GM21381 (cell line): ENCODE measurements around the gene MPC2.
"Not testable (repeated sequence)": the region's sequence is repeated elsewhere in the genome, so short reads cannot be mapped to it uniquely, and the experiment has no call there.

Experiments used
- ATAC-seq: cut with Tn5 transposase; IDR thresholded peaks from one replicate; pipeline ENCODE4 v1.9.1; 2021; ENCODE audit warnings: mild to moderate bottlenecking, moderate library complexity; ENCODE audit not compliant: unreplicated experiment

Gene MPC2

DNA sequence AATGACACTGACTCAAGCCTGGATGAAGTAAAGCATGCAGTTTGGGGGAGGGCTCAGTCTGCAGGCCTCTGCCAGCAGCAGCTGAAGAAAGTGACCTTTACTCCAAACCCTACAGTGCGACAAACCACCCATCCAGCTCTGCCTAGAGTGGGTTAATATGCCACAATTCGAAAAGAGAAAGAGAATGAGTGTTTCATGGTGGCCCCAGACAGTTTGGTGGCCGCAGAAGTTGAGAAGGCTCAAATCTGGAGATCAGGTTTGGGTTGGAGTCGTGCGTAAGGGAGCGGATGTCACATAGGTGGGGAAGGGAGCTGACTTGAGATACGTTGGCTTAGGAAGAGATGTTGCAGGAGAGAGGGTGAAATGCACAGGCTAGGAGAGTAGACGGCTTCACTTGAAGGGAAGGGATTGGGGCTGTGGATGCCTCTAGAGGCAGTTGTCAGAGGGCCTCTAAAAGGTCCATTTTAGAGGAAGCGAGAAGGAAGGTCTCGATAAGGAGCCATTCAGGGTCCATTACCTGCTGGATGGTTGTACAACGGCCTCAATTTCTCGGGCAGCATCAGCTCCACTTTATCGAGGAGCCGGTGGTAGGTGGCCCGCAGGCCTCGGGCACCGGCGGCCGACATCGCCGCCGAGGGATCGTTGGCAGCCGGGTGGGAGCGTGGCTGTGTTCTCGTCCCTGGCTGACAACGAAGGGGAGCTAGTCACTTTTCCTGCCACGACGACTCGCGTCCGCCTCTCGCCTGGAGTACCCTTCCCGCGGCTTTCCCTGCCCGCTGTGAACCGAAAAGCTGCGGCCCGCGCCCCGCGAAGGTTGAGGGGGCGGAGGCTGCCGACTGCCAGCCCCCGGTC, 1.4 kb downstream of the MPC2 start:
- peak; percentile 5 for ATAC-seq

DNA sequence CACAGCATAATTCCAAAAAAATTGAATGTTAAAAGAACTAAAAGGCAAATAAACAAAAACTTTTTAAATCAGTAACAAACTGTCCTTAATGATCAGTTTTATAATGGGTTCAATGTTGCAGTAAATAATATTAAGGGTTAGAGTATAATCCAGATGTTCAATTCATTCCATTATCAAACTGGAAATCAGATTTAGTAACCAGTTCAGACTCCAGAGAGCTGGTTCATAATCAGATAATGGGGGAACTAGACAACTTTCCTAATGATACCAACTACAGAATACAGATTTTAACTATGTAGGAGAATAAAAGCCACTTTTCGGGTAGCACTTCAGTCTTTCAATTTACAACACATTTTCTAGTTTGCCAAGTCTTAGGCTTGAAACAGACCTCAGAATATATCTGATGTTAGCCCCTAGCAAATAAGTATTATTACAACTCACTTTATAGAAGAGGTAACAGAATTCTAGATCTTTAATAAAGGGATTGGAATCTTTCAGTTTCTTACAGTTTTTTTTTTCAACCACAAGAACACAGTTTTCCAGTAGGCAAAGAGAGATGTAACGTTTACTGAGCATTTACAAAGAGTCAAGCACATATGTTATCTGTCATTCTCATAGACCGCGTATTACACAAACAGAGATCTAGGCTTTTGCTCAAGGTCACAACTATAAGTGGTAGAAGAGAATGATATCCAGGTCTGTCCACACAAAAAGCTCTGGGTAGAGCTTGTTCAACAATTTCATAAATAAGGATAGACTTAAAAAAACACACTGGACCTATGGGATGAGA, 2.3 kb downstream of the MPC2 start:
- ATAC-seq: no peak

DNA sequence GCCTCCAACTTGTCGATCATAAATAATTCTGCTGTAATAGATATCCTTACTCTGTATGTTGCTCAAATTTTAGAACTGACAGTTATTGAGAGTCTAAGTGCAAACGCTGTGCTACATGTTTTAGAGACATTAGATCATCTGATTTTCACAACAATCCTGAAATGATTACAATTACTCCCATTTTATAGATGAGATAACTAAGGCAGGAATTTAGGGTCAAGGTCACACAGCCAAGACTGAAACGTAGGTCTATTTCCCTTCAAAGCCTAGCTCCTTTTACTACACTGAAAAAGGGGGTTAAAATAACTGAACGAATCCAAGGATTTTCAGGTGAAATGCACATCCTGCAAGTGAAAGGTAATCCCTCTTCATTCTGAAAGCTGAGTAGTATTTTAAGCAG, 3.1 kb downstream of the MPC2 start:
- ATAC-seq: no peak

DNA sequence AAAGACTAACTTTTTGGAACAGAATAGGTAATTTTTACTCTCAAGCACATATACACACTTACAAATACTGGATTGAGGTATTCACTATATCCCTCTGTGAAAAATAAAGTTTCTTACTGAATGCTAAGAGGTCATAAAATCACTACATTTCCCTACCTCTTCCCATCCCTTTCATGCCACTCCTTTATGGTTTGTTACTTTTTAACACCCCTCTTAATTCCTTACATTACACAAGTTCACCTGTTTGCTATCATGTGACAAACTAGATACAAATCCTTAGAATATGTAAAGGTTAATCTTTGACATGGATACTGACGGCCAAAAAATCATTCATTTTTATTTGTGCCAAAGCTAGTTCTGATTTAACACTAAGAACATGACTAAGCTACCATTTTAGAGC, 7.1 kb downstream of the MPC2 start:
- ATAC-seq: no peak

DNA sequence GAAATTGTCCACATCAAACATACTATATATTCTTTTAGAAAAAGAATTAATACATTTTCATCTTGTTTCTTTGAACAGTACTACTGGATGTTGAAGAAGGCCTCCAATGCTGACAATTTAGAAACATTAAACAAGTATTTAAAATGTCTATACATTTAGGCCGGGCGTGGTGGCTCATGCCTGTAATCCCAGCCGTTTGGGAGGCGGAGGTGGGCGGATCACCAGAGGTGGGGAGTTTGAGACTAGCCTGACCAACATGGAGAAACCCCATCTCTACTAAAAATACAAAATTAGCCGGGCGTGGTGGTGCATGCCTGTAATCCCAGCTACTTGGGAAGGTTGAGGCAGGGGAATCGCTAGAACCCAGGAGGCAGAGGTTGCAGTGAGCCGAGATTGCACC, 8.0 kb downstream of the MPC2 start:
- ATAC-seq: not testable (repeated sequence)

DNA sequence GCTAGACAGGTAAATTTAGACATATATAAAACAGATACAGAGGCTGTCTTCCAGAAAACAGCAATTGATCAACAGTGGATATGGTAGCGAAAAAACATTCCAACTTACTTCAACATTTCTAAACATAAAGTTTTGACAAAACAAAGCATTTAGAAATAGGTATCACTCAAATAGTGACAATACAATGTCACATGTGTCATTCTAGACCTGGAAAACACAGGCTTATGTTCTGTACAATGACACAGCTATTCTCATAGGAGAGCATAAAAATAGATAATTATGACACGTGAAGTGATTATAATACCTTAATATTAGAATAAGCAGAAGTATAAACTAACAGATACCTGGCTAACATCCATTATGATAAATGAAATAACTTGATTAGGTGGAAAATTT, 8.4 kb downstream of the MPC2 start:
- ATAC-seq: no peak

DNA sequence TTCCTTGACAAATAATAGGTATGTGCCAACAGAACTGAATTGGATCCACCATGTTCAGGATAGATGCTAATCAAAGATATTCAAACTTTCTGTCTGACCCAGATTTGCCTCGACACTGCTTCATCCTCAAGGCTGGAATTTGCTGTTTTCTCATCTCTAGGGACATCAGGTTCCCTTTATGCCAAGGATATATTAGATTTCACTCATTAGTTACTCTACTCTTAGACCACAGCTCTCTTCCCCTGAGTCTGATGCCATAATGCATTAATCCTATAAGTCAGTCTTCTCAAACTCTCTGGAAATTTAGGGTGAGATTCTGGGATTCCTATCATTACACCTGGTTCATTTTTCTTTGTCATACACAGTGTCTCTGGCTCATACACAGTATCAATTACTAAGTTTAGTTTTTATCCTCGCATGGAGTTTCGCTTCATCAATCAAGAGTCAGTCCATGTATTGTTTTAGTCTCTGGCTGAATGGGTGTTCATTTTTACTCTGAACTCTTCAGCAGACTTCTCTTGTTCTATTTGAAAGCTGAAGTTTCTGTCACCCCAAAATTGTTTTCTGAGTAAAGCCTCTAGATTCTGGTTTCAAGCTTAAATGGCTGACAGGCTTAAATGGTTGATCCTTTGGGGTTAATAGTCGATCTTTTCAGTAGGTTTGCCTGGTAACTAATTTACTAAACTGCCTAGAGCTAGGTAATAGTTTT, 9.7 kb downstream of the MPC2 start:
- ATAC-seq: peak; percentile 53

DNA sequence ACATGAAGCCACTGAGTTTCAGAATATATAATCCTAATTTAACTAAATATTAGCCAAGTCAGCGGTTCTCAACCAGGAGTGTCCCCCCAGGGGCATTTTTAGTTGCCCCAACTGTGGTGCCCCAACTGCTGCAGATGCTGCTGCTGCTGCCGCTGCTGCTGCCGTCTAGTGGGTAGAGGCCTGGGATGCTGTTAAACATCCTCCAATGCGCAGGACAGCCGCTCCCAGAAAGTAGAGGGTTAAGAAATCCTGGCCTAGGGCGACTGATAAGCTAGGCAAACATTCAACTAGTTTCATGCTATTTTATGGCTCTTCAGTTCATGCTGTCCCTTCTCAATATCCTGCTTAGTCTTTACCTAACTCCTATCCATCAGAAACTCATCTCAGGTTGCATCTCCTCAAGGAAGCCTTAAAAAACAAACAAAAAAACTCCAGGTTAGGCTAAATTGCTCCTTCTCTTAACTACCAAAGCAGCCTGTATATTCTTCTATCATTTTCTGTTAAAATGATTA, 10.3 kb downstream of the MPC2 start:
- no peak for ATAC-seq

DNA sequence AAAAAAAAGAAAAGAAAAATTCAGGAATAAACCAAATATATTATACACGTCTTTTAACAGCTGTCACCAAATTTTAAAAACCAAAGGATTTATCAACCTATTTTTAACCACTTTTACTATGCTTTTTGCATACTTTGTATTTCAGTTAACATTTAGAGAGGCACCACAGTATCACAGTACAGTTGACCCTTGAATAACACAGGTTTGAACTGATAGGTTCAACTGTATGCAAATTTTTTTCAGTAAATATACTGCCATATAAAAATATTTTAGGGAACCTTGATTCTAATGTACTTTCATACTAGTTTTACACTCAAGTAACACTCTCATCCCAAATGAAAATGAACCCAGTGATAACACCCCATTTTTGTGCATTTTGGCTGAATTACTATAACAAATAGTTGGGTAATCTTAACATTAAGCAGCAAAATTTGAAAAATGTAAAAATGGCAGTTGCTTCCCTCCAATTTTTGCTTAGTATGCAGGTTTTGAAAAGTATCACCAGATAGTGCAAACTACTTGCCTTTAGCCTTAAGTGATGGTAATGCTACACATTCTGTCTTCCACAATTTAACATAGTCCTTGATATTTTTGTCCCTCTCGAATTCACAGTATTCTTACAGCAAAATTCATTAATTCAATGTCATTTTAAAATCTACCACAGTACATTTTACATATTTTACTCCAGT, 12.2 kb downstream of the MPC2 start:
- no peak for ATAC-seq

DNA sequence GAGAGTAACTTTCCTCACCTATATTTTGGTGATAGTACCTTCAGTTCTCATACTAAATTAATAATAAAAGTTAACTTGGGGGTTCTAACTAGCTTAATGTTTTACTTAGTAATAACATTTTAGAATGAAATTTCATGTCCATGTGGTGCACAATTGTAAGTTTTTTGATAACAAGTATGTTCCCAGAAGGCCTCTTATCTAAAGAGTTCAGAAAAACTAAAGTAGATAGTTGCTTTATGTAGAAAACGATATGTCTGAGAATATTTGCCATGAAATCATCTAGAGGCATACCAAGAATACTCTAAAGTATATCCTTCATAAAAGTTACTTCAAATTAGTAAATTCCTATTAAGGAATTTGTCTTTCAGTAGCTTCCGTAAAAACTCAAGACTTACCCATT, 12.8 kb downstream of the MPC2 start:
- no peak for ATAC-seq

DNA sequence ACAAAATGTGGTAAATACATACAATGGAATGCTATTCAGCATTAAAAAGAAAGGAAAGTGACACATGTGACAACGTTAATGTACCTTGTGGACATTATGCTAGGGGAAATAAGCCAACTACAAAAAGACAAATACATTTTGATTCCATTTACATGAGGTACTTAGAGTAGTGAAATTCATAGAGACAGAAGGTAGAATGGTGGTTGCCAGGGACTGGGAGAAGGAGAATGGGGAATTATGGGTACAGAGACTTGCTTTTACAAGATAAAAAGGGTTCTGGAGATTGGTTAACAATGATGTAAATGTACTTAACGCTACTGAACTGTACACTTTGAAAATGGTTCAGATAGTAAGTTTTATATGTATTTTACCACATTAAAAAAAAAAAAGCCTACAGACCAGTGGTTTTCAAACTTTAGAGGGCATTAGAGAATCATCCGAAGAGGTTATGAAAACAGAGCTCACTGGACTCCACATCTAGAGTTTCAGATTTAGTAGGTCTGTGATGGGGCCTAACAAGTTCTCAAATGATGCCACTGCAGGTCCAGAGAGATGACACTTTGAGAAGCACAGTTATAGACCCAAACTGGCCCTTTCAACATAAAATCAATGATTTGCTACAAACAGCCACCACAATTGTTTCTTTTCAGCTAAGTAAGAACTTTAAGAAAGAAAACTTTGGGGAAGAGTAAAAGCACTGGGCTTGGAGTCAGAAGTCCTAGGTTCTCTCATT, 13.4 kb downstream of the MPC2 start:
- no peak for ATAC-seq

DNA sequence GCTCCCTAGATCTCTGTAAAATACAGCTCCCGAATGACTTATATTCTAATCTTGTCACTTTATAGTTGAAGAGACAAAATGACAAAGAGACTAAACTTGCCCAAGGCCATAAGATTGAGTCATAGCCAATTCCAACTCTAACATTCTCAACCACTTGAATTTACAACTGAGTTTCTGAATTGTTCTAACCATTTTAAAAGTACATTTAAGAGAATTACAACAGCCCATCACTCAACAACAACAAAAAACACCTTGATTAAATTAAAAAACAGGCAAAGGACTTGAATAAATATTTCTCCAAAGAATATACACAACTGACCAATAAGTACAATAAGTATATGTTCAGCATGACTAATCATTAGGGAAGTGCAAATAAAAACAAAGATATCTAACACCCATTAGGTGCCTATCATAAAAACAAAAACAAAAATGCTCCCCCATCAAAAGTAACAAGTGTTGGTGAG, 14.2 kb downstream of the MPC2 start:
- no peak for ATAC-seq

DNA sequence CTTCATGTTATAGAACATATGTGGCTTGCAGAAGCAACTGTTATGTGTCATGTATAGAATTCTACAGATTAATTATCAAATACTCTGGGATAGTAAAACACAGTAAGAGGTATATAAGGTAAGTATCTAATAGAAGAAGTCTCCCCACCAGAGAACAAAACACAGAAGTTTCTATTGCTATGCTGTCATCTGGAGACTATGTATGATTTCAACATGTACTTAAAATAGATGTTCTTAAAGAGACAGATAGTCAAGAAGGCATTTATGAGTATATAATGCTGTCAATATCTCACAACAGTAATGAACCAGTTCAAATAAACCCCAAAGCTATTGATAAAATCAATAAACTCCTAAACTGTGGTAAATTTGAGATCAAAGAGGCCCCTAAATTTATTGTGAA, 14.8 kb downstream of the MPC2 start:
- no peak for ATAC-seq

DNA sequence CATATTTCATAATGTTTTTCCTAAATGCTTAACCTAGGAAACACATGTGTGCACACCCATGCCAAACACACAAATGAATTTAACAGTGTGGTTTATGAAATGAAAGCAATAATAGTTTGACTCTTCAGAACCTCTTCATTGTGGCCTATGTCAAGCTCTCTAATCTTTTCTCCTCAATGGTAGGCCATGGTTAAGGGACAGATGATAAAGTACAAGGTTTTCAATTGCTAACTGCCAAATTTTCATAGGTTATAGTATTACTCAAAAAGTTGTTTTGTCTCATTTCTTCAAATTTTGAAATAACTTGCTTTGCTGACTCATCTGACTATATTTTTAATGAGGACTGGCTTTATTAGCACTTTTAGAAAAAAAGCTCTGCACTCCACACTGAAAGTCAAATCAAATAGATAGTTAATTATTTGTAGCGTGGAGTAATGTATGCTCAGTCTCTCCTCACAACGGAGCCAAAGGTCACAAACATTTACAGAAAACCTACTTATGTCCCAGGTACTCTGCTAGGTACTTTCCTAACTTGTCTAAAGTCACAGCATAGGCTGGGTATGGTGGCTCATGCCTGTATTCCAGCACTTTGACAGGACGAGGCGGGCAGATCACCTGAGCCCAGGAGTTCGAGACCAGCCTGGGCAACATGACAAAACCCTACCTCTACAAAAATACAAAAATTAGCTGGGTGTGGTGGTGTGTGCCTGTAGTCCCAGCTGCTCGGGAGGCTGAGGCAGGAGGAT, 19.9 kb downstream of the MPC2 start:
- ATAC-seq: no peak

DNA sequence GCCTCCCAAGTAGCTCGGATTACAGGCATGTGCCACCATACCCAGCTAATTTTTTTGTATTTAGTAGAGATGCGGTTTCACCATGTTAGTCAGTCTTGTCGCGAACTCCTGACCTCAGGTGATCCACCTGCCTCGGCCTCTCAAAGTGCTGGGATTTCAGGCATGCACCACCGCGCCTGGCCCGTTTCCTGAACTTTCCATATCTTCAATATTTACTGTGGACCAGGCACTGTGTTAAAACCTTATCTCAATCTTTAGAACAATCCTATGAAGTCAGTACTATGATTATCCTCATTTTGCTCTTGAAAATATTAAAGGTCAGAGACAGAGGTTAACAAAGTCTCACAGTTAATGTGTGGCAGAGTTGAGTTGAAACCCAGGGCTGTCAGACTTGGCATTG, 21.3 kb downstream of the MPC2 start:
- no peak for ATAC-seq

DNA sequence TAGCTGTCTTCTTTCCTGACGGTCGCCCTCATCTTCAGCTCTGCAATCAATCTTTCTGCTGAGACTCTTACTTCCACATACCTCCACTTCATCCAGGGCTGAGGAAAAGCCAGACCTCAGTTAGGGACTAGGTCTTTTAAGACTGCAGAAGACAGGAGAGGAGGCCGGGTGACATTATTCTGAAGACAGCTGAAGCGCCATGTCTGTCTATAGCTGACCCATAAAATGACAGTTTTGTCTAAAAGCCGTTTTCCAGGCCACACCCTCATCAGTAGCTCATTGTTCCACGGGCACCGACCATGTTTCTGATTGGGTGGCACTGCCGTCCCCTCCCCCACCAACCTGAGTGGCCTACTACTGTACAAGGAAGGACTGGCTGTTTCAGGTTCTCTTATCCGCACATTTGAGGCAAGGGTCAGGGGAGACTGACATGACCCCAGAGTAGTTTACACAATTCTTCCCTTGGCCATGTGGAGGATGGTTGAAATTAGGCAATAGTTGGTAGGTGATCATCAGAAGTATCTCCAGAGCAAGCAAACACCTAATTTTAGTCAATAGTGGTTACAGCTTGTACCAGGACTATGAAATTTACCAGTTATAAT, 22.9 kb downstream of the MPC2 start, which contains the start of gene ADCY10:
ADCY10 (minus strand) TSS at position 240 of the 602 bp plus-strand sequence. CDS start 8,994 bp downstream, outside the sequence.
- no peak for ATAC-seq

DNA sequence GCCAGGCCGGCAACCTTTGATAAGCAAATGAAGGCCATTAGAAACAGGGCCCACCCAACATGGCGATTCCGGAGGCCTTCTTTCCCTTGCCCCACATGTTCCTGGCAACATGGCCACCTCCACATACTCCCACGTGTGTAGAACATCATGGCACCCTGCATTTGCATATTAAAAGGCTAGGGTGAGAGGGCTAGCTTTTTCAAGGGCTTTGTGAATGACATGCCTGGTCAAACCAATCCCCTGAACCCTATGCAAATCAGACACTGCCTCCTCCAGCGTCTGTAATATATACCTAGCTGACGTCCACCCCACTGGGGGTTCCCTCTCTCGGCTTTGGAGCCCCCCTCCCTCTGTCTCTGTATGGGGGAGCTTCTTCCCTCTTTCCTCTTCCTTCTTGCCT, 24.6 kb downstream of the MPC2 start:
- no peak for ATAC-seq

DNA sequence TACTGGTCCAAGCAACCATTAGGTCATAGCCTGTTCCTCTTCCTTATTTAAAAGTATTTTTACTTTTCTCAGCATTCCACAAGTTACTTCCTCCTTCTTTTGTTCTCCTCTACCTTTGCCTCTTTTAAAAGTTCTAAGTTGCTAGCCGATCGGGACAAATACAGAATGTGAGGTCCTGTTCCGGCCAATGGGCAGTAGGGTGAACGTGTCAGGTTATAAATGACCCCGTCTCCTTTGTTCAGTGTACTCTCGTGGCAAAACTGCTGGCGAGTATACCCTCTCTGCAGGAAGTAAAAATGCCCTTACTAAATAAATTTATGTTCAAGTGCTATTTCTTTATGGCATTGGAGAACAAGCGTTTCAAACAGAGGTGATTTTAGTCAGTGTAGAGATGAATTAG, 25.5 kb downstream of the MPC2 start:
- no peak for ATAC-seq

DNA sequence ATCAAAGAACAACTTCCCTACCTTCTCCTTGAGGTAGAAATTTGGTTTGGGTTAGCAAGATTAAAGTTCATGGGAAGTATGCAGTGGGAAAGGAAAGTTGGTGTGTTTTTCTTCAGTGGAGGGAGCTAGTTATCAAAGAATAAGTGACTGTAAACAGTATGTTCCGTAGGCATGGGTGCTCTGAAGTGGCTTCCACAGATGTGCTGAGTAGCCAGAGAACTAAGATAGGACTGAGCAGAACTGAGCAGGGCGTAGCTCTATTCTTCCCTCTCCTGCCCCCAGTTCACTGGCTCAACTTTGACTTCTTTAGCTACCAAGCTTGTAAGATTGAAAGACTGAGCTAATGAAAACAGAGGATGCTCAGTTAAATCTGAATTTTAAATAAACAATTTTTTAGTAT, 26.3 kb downstream of the MPC2 start:
- no peak for ATAC-seq
